Measurements from ENCODE around the gene DCAF8. TPM values are rescaled to one million over a fixed set of nuclear protein-coding genes. Genes with fewer than 3 reads are reported as not detected.

Gene DCAF8
- total and polyA plus RNA-seq, 8 donors: 51.1 to 122 (median 86.0) TPM

DNA sequence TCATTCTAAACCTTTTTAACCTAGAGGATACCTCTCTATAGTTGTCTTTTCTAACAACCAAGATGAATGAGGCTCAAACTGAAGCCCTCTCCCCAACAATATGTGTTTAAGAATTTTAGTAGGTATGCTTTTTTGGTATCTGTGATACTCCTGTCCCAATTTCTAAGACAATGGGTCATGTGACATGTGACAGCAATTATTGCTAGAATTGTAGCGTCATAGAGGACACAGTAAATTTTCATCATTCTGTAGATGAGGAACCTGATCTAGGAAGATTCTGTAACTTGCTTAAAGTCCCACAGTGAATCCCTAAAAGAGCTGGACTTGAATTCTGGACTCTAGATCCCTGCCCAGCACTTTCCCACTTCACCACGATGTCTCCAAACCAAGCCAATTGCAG is 83.6 kb downstream of the DCAF8 start:
- DNase-seq: no peak
- 73 to 75% methylated on average over 2 of the region's 2 CpGs for WGBS, 2 donors
- no peaks in the 10 kb centered on the region for H3K4me1 ChIP-seq
- no peaks in the 10 kb centered on the region for H3K36me3 ChIP-seq
- no peak for FAIRE-seq
- H3K9me3 ChIP-seq: no peaks in the 10 kb centered on the region
- intact Hi-C loops (cut with DNase I): no loop called here
- no peak overlapping the region for H3K4me3 ChIP-seq
- H3K27me3 ChIP-seq: no peaks in the 10 kb centered on the region
- ATAC-seq: no peak
- TF ChIP-seq CTCF (IDR thresholded peaks at IDR 0.05): no peak
- H3K27ac ChIP-seq: no peak overlapping the region

GRCh38 chr1:160177667-160178066 is 84.7 kb downstream of the DCAF8 start:
- Histone ChIP-seq H3K4me1 (no peaks in the 10 kb centered on the region), H3K9me3 (no peaks in the 10 kb centered on the region), H3K36me3 (no peaks in the 10 kb centered on the region), H3K4me3 (no peak overlapping the region), H3K27ac (no peak overlapping the region), H3K27me3 (no peaks in the 10 kb centered on the region)
- intact Hi-C loops (cut with DNase I): no loop called here
- DNase-seq: no peak
- no peak for TF ChIP-seq CTCF (IDR thresholded peaks at IDR 0.05)
- 75 to 90% methylated on average over 1 of the region's 1 CpG for WGBS, 2 donors
- ATAC-seq: no peak
- FAIRE-seq: no peak

GRCh38 chr1:160177231-160177630 is 85.1 kb downstream of the DCAF8 start:
- DNase-seq: no peak
- ATAC-seq: no peak
- H3K9me3 ChIP-seq: no peaks in the 10 kb centered on the region
- WGBS, 2 donors: 90 to 95% methylated on average over 2 of the region's 2 CpGs
- no peak for FAIRE-seq
- TF ChIP-seq CTCF (IDR thresholded peaks at IDR 0.05): no peak
- H3K27ac ChIP-seq: no peak overlapping the region
- no peak overlapping the region for H3K4me3 ChIP-seq
- H3K36me3 ChIP-seq: no peaks in the 10 kb centered on the region
- H3K4me1 ChIP-seq: no peaks in the 10 kb centered on the region
- H3K27me3 ChIP-seq: no peaks in the 10 kb centered on the region
- intact Hi-C loops (cut with DNase I): no loop called here

GRCh38 chr1:160171980-160172379 is 90.4 kb downstream of the DCAF8 start:
- 57 to 59% methylated on average over 9 of the region's 9 CpGs for WGBS, 2 donors
- no peaks in the 10 kb centered on the region for H3K9me3 ChIP-seq
- H3K4me3 ChIP-seq: no peak overlapping the region
- no peak for FAIRE-seq
- no peak overlapping the region for H3K27ac ChIP-seq
- no peak for ATAC-seq
- no peaks in the 10 kb centered on the region for H3K4me1 ChIP-seq
- no peaks in the 10 kb centered on the region for H3K36me3 ChIP-seq
- TF ChIP-seq CTCF (IDR thresholded peaks at IDR 0.05): no peak
- intact Hi-C loops (cut with DNase I): no loop called here
- no peaks in the 10 kb centered on the region for H3K27me3 ChIP-seq
- DNase-seq: no peak

GRCh38 chr1:160171354-160171753 is 91.0 kb downstream of the DCAF8 start:
- Histone ChIP-seq H3K9me3 (no peaks in the 10 kb centered on the region), H3K4me1 (no peaks in the 10 kb centered on the region), H3K27ac (no peak overlapping the region), H3K36me3 (no peaks in the 10 kb centered on the region), H3K27me3 (no peaks in the 10 kb centered on the region), H3K4me3 (no peak overlapping the region)
- DNase-seq (no peak), FAIRE-seq (no peak), ATAC-seq (no peak)
- intact Hi-C loops (cut with DNase I): no loop called here
- no peak for TF ChIP-seq CTCF (IDR thresholded peaks at IDR 0.05)
- WGBS, 2 donors: 76 to 86% methylated on average over 4 of the region's 4 CpGs

Data from pancreas (tissue), 10 donors.